Activated CD8-positive, alpha-beta memory T cell treated with anti-CD3 and anti-CD28 coated beads for 4 hours (primary cell): ENCODE data around the gene ACSF2.
"Not testable (repeated sequence)": the region's sequence is repeated elsewhere in the genome, so short reads cannot be mapped to it uniquely, and the experiment has no call there.

Experiments
- DNase-seq, 2 donors: peaks; one replicate each; pipeline ENCODE4 v3.0.0-alpha.2; 2020; ENCODE audit warnings: low read depth in 2 of 2

The ACSF2 gene

GRCh38 chr17:50407921-50408320 lies 18.1 kb upstream of the ACSF2 start:
- no peak for DNase-seq

GRCh38 chr17:50412188-50412732 lies 13.8 kb upstream of the ACSF2 start:
- no peak for DNase-seq

- no peak for DNase-seq
Measured at GRCh38 chr17:50414808-50415207, 11.2 kb upstream of the ACSF2 start.

DNA sequence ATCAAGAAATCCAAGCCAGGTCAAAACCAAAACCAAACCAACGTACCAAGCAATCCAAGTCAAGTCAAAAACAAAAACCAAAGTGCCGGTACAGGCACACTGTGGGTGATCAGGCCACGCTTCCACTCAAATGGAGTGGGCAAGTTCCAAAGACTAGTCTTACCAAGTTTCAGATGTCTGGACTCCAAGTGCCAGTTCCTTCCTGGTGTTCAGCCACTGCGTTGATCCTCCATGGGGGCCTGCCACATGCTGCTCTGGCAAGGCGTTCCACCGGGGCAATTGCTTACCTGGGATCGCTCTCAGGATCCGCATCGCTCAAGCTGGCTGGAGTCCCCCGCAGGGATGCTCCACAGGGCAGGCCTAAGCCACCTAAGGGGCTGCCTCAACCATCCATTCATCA lies 6.4 kb upstream of the ACSF2 start:
- not testable (repeated sequence) for DNase-seq

- DNase-seq, result no peak
Measured at GRCh38 chr17:50420419-50421112, 5.5 kb upstream of the ACSF2 start.

GRCh38 chr17:50421308-50422051 lies 4.5 kb upstream of the ACSF2 start:
- DNase-seq, result no peak

DNA sequence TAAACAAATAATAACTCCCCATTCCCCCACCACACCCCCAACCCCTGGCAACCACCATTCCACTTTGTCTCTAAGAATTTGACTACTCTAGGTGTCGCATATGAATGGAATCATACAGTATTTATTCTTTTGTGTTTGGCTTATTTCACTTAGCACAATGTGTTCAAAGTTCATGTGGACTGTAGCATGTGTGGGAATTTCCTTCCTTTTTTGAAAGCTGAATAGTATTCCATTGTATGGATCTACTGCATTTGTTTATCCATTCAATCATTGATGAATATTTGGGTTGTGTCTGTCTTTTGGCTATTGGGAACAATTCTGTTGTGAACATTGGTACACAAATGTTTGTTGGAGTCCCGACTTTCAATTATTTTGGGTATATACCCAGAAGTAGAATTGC lies 3.3 kb upstream of the ACSF2 start:
- no peak for DNase-seq

GRCh38 chr17:50423553-50424159 lies 2.4 kb upstream of the ACSF2 start:
- DNase-seq, result no peak

DNA sequence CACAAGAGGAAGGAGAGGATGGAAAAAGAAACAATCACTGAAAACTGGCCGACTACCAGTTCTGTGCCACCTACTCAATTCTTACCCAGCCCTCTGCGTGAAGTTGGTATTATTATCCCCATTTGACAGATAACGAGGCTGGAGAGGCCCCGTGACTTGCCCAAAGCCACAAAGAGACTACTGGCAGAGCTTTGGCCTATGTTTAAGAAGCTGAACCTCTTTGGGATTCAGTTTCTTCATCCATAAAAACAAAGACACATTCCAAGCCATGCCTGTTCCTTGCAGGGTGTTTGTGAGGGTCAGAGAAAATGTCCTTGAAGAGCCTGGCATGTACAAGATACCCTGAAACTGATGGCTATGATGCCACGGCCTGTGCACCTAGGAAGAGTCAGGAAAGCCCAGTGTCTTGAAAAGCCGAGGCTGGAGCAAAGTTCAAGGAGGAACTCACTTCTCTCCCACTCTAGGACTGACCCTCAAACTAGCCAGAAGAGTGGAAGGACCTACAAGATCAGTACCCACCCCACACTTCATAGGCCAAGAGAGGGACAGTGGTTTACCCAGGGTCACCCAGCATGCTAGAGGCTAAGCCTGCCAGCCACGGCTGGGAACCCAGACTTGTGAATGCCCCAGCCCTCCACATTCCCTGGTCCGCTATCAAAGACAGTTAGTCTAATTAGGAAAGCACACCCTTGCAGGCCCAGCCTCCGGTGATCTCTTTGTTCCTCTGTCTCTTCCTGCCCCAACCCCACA lies 1.6 kb upstream of the ACSF2 start:
- DNase-seq, result no peak

DNA sequence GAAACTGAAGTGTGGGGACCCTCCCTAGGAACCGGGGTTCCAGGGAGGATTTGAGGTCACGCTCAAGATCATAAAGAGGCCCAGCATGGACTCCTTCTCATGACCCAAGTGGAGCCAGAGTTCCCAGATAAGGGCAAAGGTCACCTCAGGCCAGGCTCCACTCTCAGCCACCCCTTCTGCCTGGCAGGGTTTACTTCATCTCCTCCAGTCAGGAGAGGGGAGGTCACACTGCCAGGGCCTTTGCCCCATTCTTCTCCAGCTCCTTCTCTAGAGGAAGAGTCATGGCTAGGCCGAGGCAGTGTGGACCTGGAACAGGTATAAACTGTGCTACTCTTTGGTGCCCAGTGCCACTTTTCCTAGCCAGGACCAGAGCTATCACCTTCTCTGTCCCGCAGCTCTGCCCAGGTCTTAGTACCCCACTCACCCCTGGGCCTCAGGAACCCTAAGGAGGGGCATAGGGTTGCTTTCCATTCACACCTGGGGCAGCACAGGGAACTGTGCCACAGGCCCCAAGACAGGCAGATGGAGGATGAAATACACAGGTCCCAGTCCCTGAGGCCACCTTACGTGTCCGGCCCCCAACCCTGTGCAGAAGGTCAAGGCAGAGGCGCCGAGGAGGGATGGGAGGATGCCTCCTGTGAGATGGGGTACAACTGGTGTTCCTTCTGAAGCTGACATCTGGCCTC lies 879 bp upstream of the ACSF2 start:
- DNase-seq, result no peak

DNA sequence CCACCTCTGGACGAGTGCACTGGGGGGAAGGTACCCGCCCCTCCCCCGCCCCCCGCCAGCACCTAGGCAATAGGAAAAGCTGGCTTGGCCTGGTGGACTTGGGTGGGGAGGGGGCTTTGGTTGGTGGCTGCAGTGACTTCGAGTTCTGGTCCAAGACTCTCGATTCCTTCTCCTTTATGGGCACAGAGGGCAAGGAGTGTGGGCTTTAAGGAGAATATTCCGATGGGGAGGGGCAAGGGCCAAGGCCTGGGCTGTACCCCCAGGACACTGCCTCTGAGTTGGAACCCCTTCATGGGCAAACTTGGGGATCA lies 409 bp downstream of the ACSF2 start:
- DNase-seq, result no peak

DNA sequence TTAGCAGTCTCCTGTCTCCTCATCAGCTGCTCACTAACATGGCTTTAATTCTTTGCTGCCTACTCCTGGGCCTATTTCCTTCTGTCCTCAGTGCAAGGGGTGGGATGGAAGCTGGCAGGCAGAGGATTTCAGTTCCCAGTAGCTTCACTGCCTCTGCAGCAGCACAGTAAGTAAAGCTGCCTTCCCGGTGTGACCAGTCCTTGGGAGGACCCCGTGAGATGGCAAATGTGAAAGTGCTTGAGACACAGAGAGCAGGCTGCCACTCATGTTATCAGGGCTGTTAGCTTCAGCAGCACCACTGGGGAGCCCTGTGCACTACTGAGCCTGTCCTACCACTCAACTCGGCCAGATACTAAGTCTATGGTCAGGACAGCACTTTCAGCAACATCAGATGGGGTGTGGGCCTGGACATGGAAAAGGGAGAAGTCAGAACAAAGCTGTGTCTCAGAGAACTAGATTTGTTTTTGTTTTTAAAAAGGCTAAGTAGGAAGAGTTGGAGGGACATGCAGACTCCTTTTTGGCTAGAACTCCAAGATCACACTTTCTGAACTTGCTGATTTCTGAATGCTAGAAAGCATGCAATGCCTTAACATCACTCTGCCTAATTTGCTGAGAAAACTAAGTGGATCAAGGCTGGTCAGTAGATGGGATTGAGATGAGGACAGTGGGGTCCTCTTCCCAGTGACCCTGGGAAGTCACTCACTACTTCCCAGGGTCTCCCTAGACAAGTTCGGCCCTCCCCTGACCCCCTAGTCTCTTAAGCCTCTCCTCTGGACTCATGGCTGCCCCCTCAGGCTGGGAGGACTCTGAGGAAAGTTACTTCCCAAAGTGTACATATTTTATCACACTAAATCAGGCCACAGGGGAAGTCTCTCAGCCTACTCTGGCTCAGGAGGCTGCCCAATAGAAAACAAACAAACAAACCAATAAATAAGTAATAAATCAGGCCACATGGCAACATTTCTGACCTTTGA lies 1.1 kb downstream of the ACSF2 start:
- no peak for DNase-seq

GRCh38 chr17:50428126-50428525 lies 2.1 kb downstream of the ACSF2 start:
- DNase-seq, result not testable (repeated sequence)

DNA sequence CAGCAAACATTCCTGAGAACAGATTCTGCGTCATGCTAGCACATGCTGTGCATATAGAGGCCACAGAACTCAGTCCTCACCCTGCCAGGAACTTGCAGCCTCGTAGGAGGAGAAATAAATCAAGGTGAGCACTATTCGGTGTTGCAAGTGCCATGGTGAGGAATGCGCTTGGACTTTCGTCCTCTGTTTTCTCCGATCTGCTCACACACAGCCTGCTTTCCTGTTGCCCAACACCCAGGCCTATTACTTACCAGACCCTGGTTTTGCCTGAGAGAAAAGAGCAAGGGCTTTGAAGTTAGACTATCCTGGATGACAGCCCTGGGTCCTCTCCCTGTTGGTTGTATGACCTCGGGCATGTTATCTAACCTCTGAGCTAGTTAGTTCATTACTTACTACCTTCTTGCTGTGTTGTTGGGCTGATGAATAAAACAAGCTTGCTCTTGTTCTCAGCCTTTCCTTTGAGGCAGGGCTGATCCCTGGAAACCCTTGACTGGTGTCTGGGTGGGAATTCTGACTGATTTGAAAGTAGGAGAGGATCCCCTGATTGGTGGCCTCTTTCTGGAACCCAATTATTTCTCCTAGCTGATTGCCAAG lies 2.9 kb downstream of the ACSF2 start:
- DNase-seq, result no peak

DNA sequence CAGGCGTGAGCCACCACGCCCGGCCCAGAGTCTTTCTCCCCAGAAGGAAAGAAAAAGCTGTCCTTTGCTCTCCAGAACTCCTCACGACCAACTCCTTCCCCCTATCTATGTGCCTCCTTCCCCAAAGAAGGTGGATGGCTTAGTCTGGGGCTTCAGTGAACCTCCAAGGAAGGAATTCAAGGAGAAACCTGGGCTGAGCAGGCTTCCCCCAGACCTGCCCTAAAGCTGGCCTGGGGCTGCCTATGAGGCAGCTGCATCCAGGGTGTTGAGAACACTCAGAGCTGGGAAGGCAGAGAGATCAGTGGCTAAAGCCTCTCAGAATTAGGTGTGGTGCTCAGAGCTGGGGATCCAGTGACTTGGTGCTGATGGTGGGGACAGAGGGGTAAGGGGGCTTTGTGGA lies 3.8 kb downstream of the ACSF2 start:
- DNase-seq, result no peak

DNA sequence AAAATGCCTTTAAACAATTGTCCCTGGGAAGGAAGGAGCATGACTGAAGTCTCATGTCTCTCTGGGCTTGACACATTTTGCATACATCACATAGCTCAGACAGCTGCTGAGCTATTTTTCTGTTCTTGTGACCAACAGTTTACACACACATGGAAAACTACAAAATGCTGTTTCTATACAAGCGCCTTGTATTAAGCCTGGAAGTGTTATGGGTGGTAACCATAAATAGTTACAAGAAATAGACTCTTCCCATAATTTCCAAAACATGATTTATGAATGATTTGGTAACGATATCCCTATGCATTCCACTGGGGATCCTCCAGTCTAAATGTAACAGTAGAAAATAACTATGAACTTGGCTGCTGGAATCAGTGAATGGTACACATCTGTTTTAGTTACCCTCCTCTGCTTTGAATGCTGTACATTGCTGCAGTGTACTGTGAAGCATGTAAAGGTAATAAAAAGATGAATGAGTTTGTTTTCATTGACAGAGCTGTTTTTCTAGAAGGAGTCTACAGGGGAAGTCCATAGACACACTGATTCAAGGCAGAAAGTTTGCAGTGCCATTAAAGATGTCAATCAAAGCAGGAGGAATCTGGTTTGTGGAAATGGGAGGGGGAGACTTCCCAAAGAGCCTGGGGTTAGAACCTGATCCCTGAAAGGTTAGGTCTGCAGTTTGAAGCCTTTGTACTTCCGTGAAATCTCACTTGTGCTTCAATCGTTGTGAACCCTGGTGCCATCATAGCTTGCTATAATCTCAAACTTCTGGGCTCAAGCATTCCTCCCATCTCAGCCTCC lies 5.0 kb downstream of the ACSF2 start:
- DNase-seq, result no peak

GRCh38 chr17:50432125-50432762 lies 6.2 kb downstream of the ACSF2 start:
- DNase-seq, result no peak

DNA sequence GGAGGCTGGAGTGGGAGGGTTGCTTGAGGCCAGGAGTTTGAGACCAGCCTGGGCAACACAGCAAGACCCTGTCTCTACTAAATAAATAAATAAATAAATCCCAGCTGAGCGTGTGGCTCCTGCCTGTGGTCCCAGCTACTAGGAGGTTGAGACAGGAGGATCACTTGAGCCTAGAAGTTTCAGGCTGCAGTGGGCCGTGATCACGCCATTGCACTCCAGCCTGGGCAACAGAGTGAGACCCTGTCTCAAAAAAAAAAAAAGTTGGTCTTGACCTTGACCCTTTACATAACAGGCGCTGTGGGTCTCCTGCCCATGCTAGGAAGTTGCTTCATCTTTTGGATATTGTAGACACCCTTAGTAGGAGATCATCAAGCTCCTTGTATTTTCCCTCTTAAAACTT lies 11.4 kb downstream of the ACSF2 start:
- no peak for DNase-seq

DNA sequence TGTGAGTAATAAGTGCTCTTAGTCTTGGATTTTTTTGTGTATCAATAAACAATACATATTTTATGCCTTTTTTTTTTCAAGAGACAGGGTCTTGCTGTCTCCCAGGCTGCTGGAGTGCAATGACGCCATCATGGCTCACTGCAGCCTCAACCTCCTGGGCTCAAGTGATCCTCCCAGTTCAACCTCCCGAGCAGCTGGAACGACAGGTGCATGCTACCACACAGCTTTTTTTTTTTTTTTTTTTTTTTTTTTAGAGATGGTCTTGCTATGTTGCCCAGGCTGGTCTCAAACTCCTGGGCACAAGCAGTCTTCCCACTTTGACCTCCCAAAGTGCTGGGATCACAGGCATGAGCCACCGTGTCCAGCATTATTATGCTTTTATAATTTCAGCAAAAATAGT lies 13.0 kb downstream of the ACSF2 start:
- no peak for DNase-seq
